GM19025 (cell line): Measurements from ENCODE around the gene SLC29A1.

Experiments used
- ATAC-seq: cut with Tn5 transposase; IDR thresholded peaks from one replicate; pipeline ENCODE4 v1.9.1; 2021; ENCODE audit warnings: mild to moderate bottlenecking, low read depth, moderate library complexity; ENCODE audit not compliant: unreplicated experiment

The SLC29A1 gene

GRCh38 chr6:44234101-44235025 lies 11.0 kb downstream of the SLC29A1 start:
- no peak for ATAC-seq

DNA sequence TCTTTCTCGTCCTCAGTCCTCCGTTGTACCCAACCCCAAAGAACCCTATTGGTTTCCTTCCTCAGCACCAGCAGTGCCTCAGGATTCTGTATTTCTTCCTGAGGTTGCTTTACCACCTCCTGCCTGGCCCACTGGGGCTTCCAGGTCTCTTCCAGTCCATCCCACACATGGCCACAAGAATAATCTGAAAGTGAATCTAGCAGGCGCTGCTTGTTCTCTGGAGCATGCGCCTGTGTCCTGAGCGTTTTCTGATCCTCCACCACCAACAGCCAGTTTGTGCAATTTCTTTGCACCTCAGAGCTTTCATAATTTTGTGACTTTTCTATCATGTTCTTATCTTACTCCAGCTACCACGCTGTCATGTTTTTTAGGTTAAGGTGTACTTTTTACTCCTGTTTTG lies 11.9 kb downstream of the SLC29A1 start:
- ATAC-seq: no peak

- no peak for ATAC-seq
Observed at GRCh38 chr6:44235891-44236516, 12.6 kb downstream of the SLC29A1 start.

- ATAC-seq: peak; percentile 43
Observed at GRCh38 chr6:44237021-44237812, 13.8 kb downstream of the SLC29A1 start.

- peak; percentile 81 for ATAC-seq
Observed at GRCh38 chr6:44237813-44238433, 14.5 kb downstream of the SLC29A1 start.

GRCh38 chr6:44238687-44239350 lies 15.4 kb downstream of the SLC29A1 start:
- ATAC-seq: no peak

GRCh38 chr6:44243345-44243744 lies 19.9 kb downstream of the SLC29A1 start:
- no peak for ATAC-seq

DNA sequence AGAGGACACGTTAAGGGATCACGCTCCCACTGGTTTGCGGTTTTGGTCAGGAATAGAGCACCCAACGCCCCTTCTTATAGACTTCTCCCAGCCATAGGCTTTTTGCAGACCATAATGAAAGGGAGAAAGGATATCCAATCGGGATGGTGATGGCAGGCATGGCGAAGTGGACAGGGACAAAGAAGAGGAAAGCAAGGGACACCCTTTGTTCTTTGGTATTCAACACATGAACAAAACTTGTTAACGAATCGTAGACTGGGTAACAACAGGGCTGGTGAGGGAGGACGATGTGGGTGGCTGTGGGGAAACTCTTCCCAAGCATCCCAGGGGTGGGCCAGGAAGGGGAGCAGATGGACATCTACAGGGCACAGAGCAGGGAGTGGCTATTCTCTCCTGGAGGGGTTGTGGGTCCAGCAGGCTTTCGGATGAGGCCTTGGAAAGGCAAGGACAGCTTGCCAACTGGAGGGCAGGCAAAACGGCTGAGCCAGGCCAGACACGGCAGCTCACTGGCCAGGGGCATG lies 22.1 kb downstream of the SLC29A1 start:
- no peak for ATAC-seq

GRCh38 chr6:44245912-44246662 lies 22.7 kb downstream of the SLC29A1 start:
- peak; percentile 52 for ATAC-seq

DNA sequence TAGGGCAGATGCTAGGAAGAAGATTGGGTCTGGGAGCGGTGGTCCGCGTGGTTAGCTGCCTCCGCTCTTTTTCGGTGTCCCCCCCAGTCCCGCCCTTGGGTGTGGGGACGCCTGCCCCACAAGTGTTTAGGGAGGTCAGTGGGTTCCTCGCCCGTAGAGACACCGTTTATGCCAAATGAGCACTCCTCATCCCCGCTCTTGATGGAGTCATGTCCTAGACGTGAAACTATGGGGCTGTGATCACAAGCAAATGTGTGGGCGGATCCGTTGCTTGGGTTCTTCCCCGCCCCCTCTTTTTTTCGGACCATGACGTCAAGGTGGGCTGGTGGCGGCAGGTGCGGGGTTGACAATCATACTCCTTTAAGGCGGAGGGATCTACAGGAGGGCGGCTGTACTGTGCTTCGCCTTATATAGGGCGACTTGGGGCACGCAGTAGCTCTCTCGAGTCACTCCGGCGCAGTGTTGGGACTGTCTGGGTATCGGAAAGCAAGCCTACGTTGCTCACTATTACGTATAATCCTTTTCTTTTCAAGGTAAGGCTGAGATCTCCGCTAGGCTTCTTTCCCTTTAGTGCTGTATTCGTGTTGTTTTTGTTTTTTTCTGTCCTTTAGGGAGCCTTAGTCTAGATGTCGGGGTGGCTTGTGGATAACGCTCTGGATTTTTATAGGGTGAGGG lies 23.4 kb downstream of the SLC29A1 start, which contains the start of gene HSP90AB1:
Gene HSP90AB1, plus strand, starts transcription at position 439 of the 675 bp plus-strand sequence. CDS start 1,529 bp downstream, outside the sequence.
- ATAC-seq: peak; percentile 46

GRCh38 chr6:44247338-44248302 lies 24.2 kb downstream of the SLC29A1 start:
- peak; percentile 19 for ATAC-seq

- ATAC-seq: no peak
Observed at GRCh38 chr6:44248579-44248978, 25.2 kb downstream of the SLC29A1 start.

DNA sequence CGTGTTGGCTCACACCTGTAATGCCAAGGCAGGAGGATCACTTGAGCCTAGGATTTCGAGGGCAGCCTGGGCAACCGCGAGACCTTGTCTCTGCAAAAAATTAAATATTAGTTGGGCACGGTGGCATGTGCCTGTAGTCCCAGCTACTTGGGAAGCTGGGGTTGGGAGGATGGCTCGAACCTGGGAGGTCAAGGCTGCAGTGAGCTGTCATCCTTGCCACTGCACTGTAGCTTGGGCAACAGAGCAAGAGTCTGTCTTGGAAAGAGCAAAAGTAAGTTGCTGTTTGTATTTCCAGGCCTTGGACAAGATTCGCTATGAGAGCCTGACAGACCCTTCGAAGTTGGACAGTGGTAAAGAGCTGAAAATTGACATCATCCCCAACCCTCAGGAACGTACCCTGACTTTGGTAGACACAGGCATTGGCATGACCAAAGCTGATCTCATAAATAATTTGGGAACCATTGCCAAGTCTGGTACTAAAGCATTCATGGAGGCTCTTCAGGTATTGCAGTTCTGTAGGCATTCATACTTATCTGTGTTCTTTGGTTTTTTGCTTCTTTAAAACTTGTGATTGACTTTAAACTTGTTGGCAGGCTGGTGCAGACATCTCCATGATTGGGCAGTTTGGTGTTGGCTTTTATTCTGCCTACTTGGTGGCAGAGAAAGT lies 25.8 kb downstream of the SLC29A1 start:
- ATAC-seq: no peak

- ATAC-seq: no peak
Observed at GRCh38 chr6:44250067-44250717, 26.8 kb downstream of the SLC29A1 start.

DNA sequence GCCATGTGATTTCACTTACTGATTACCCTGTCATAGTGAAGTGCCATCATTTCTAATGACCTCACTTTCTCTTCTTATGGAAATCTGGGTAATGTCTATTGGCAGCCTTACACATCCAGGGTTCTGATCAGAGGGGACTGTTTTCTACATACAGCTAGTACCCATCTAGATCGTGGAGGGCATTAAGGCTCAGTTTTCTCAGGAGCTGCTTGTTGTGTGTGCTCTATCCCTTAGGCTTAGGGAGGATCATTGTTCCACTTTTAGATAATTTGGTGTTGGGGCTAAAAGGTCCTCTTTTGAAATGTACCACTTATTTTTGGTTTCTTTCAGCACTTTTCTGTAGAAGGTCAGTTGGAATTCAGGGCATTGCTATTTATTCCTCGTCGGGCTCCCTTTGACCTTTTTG lies 27.3 kb downstream of the SLC29A1 start:
- no peak for ATAC-seq
